H1 (cell line): ENCODE data around the gene SPC24. TPM values are rescaled to one million over a fixed set of nuclear protein-coding genes. Genes with fewer than 3 reads are reported as not detected.

Source experiments
- CTCF ChIP-seq, 3 experiments: IDR thresholded peaks; 1 replicate in 2 of 3; 2 replicates in 1 of 3; pipeline versions ENCODE4 v1.5.1 to v1.6.1; 2011; ENCODE audit warnings: low read length in 3 of 3, mild to moderate bottlenecking in 3 of 3, inconsistent platforms in 2 of 3, low read depth in 1 of 3, moderate library complexity in 1 of 3; ENCODE audit not compliant: insufficient read depth in 1 of 3; ENCODE audit errors: control extremely low read depth in 1 of 3
- SP4 ChIP-seq: IDR thresholded peaks from 2 replicates; pipeline ENCODE4 v1.6.1; 2012; ENCODE audit warnings: low read length, inconsistent platforms
- polyA plus RNA-seq, 7 experiments: library from polyadenylated mRNA; depleted of rRNA in 3 of 7; stranded (reverse) in 5 of 7; unstranded in 2 of 7; fragments of >200 nt in 5 of 7; fragments of 200-250 nt in 2 of 7; gene quantifications; 1 replicate in 5 of 7; 2 replicates in 1 of 7; 4 replicates in 1 of 7; pipeline versions ENCODE4 v1.2.1 to v1.2.3, GENCODE V29; 2011 to 2013; ENCODE audit warnings: missing spikeins in 2 of 7, mixed read lengths in 2 of 7
- total RNA-seq: library from RNA; stranded (reverse); fragmentation: NEBNext Ultra II Directional; extraction: Animal tissue kit (Norgen Biotek cat#: 25700); gene quantifications from 2 replicates; pipeline ENCODE4 v1.2.1, GENCODE V29; 2021

The SPC24 gene
- total and polyA plus RNA-seq, 2 of the 8 experiments (the other 6 are each of a cell fraction or from before 2014, with no cell fraction given): 17.7 to 42.4 TPM

- TF ChIP-seq CTCF (IDR thresholded peaks at IDR 0.05; ENCODE audit: control extremely low read depth in 1 of 3, insufficient read depth in 1 of 3, low read depth in 1 of 3, low read length in 3 of 3) (no peak), SP4 (peak; percentile 91; the same call in 1 of the 2 replicates)
These were observed at the start of gene SPC24 (continued) for GRCh38 chr19:11155373-11156120.
